ENCODE results near the gene PPP1R15A. TPM values are rescaled to one million over a fixed set of nuclear protein-coding genes. Genes with fewer than 3 reads are reported as not detected.

PPP1R15A gene
- total and polyA plus RNA-seq, 2 of the 8 experiments (the other 6 are each of a cell fraction or from before 2014, with no cell fraction given) = 4.1 to 14.0 TPM

- Histone ChIP-seq H3K56ac (replicated peaks; ENCODE audit: insufficient read length, low read depth, low read length) (peak overlapping the region; percentile 89), H3K4me2 (ENCODE audit: insufficient read depth in 1 of 2, low read depth in 2 of 2, low read length in 2 of 2) (peak overlapping the region; percentile 50 to 81), H3K9me3 (ENCODE audit: insufficient read depth in 2 of 2, low read depth in 1 of 2, low read length in 1 of 2) (no peaks in the 10 kb centered on the region), H4K20me1 (replicated peaks in 1 of 2; ENCODE audit: control insufficient read depth in 1 of 2, insufficient read depth in 2 of 2, low read length in 2 of 2) (no peaks in the 10 kb centered on the region), H3K36me3 (ENCODE audit: control insufficient read depth in 2 of 4, insufficient read depth in 4 of 4, low read length in 3 of 4) (peaks cover 0 to 7% (median 3%) of the 10 kb centered on the region in 4 experiments; a peak in 6 of 8 replicates), H4K91ac (replicated peaks; ENCODE audit: insufficient read length, low read length) (no peak overlapping the region), H2AK5ac (ENCODE audit: low read depth, low read length) (no peak overlapping the region), H3K14ac (ENCODE audit: insufficient read length) (no peak overlapping the region), H2BK15ac (ENCODE audit: low read length) (no peak overlapping the region; the same call in 1 of the 2 replicates), H2BK20ac (ENCODE audit: low read length) (no peak overlapping the region), H2BK5ac (ENCODE audit: low read depth, low read length) (no peak overlapping the region; the same call in 1 of the 2 replicates), H3K18ac (ENCODE audit: extremely low read depth, low read length) (no peak overlapping the region), H2AFZ (ENCODE audit: low read length) (no peak overlapping the region), H3K4me3 (ENCODE audit: extremely low read depth in 1 of 4, insufficient read depth in 2 of 4, low read depth in 3 of 4, low read length in 4 of 4) (peak overlapping the region; percentile 42 to 70 (median 53)), H4K8ac (ENCODE audit: extremely low read depth, insufficient read depth, low read length) (peak overlapping the region; percentile 93; the same call in 1 of the 2 replicates), H3K79me1 (ENCODE audit: low read depth, low read length) (no peaks in the 10 kb centered on the region), H4K5ac (ENCODE audit: insufficient read length, low read depth, low read length) (peak overlapping the region; percentile 95), H2BK12ac (ENCODE audit: low read depth, low read length) (no peak overlapping the region), H3K79me2 (ENCODE audit: control insufficient read depth in 1 of 2, insufficient read depth in 2 of 2, low read length in 2 of 2) (no peaks in the 10 kb centered on the region), H3K4ac (replicated peaks; ENCODE audit: insufficient read length, low read depth, low read length) (no peak overlapping the region), H2BK120ac (replicated peaks; ENCODE audit: low read depth, low read length) (no peak overlapping the region), H3K27ac (ENCODE audit: low read depth, low read length) (peak overlapping the region; percentile 56; the same call in 1 of the 2 replicates), H3K23ac (ENCODE audit: insufficient read length) (no peak overlapping the region), H3K23me2 (ENCODE audit: low read depth, low read length) (peaks cover 11% of the 10 kb centered on the region; the same call in 1 of the 2 replicates), H3K4me1 (replicated peaks in 1 of 4; ENCODE audit: control insufficient read depth in 3 of 4, insufficient read depth in 4 of 4, low read length in 3 of 4) (peaks cover 0 to 2% (median 0%) of the 10 kb centered on the region in 4 experiments; a peak in 2 of 7 replicates), H3K27me3 (replicated peaks in 1 of 4; ENCODE audit: control insufficient read depth in 3 of 4, extremely low read depth in 1 of 4, insufficient read depth in 3 of 4, low read length in 3 of 4) (no peaks in the 10 kb centered on the region), H3K9ac (replicated peaks in 1 of 4; ENCODE audit: extremely low read depth in 1 of 4, low read depth in 3 of 4, low read length in 3 of 4) (peak overlapping the region in 2 of 4 experiments; percentile 26 to 40; a peak in 5 of 7 replicates)
- DNase-seq (ENCODE audit: low read depth in 1 of 2, low spot score in 2 of 2) (peak; percentile 74 to 94), FAIRE-seq (no peak)
- POLR2A ChIA-PET (ENCODE audit: partially characterized antibody) = interaction anchor here (0.7 to 2.5 kb wide), 13 partner anchors 13 to 191 kb away, joined by 3 to 15 read pairs (median 3); partner anchors contain the start of genes CA11 and PPP1R15A
- 4% methylated on average over 27 of the region's 29 CpGs; no CpG with 5 or more reads in 1 of the 2 experiments for WGBS, 2 experiments (ENCODE audit: extremely low coverage in 1 of 2, insufficient coverage in 1 of 2, insufficient read length in 1 of 2, insufficient replicate concordance in 2 of 2, low coverage in 1 of 2, low lambda C conversion rate in 2 of 2, missing lambda C conversion rate in 1 of 2)
- CTCF ChIA-PET (ENCODE audit: partially characterized antibody) = interaction anchor here (0.6 to 3.3 kb wide), 10 partner anchors 10 to 163 kb away, joined by 3 to 25 read pairs (median 5); no protein-coding TSS in a partner anchor
- TF ChIP-seq RFX5 (IDR thresholded peaks at IDR 0.05; ENCODE audit: borderline replicate concordance, low read depth, low read length) (no peak), CTCF (IDR thresholded peaks at IDR 0.05; ENCODE audit: control extremely low read depth in 1 of 3, insufficient read depth in 1 of 3, low read depth in 1 of 3, low read length in 3 of 3) (no peak), TBP (IDR thresholded peaks at IDR 0.05; ENCODE audit: low read depth, low read length) (0 out of 2 replicates have a peak, but pooled peaks have one; percentile 17), ASH2L (IDR thresholded peaks at IDR 0.05; ENCODE audit: low read length) (peak; percentile 50), SIRT6 (IDR thresholded peaks at IDR 0.05; ENCODE audit: low read length) (no peak), BACH1 (IDR thresholded peaks at IDR 0.05; ENCODE audit: low read length) (peak; percentile 71), RXRA (IDR thresholded peaks at IDR 0.05; ENCODE audit: insufficient read depth, low read depth, low read length) (no peak), SAP30 (IDR thresholded peaks at IDR 0.05; ENCODE audit: insufficient read depth, insufficient replicate concordance, low read length) (no peak), YY1 (IDR thresholded peaks at IDR 0.05; ENCODE audit: low read depth, low read length) (0 out of 2 replicates have a peak, but pooled peaks have one; percentile 26), CREB1 (IDR thresholded peaks at IDR 0.05) (0 out of 2 replicates have a peak, but pooled peaks have one; percentile 18)
These were observed 35.1 kb upstream of the PPP1R15A start for GRCh38 chr19:48837051-48837524.

Data from H1 (cell line).